Tibial artery (tissue), 4 donors: ENCODE results near the gene BTN2A1.
"Not testable (repeated sequence)": the region's sequence is repeated elsewhere in the genome, so short reads cannot be mapped to it uniquely, and the experiment has no call there.

Experiments
- DNase-seq, 2 donors: peaks; one replicate each; pipeline ENCODE4 v3.0.0-alpha.2; 2019
- H3K27ac ChIP-seq, 2 donors: fragments of 200-600 bp; sonication (generic) in 1 of 2; 1 replicate in 1 of 2; 2 replicates in 1 of 2; pipeline ENCODE4 v1.5.1; 2018 to 2019; ENCODE audit warnings: mild to moderate bottlenecking in 1 of 2
- H3K27me3 ChIP-seq, 2 donors: fragments of 200-600 bp; sonication (generic) in 1 of 2; one replicate each; pipeline versions ENCODE4 v1.5.1 to v1.6.0; 2016 to 2019
- H3K36me3 ChIP-seq, 3 donors: fragments of 200-600 bp; sonication (generic) in 2 of 3; one replicate each; pipeline ENCODE4 v1.5.1; 2016 to 2019; ENCODE audit warnings: mild to moderate bottlenecking in 2 of 3
- H3K4me1 ChIP-seq, 4 donors: fragments of 200-600 bp; sonication (generic) in 2 of 4; 1 replicate in 3 of 4; 2 replicates in 1 of 4; pipeline ENCODE4 v1.5.1; 2016 to 2019
- H3K4me3 ChIP-seq, 2 donors: fragments of 200-600 bp; sonication (generic) in 1 of 2; 1 replicate in 1 of 2; 2 replicates in 1 of 2; pipeline ENCODE4 v1.5.1; 2018 to 2019; ENCODE audit warnings: mild to moderate bottlenecking in 2 of 2
- H3K9me3 ChIP-seq, 3 donors: fragments of 200-600 bp; sonication (generic) in 1 of 3; one replicate each; pipeline ENCODE4 v1.5.1; 2016 to 2019
- intact Hi-C: fragments of 100-400 bp; cut with DNase I; formaldehyde crosslinking; loops from one replicate; pipeline ENCODE4 v1.15.0; 2023; ENCODE audit warnings: low total_unique reads
- TF ChIP-seq, protein P1 (sequence below), 2 experiments: fragments of 200-600 bp in 1 of 2; fragments of 450-650 bp in 1 of 2; IDR thresholded peaks; one replicate each; pipeline ENCODE4 v1.5.1; 2017 to 2019; ENCODE audit warnings: antibody characterized with exemption in 2 of 2, mild to moderate bottlenecking in 1 of 2, moderate library complexity in 1 of 2

BTN2A1 gene

DNA sequence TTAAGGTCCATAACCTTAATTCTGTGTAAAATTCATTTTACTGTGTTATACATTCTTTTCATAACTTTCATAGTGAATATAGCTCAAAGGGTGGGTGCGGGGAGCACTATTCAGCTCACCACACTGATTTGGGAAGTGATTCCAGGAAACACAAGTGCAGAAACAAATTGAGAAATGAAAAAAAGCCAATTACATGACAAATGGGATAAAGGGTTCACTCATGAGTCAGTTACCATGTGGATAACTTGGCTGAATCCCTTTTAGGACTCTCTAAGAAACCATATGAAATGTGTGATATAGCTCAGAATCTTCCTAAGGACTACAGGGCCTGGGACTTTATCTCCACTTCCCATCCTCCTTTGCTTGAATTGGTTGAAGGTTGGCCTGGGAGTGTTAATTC is 3.1 kb upstream of the BTN2A1 start:
- no peaks in the 10 kb centered on the region for H3K27me3 ChIP-seq
- H3K27ac ChIP-seq = no peak overlapping the region
- no peak for DNase-seq
- TF ChIP-seq, protein P1, sequence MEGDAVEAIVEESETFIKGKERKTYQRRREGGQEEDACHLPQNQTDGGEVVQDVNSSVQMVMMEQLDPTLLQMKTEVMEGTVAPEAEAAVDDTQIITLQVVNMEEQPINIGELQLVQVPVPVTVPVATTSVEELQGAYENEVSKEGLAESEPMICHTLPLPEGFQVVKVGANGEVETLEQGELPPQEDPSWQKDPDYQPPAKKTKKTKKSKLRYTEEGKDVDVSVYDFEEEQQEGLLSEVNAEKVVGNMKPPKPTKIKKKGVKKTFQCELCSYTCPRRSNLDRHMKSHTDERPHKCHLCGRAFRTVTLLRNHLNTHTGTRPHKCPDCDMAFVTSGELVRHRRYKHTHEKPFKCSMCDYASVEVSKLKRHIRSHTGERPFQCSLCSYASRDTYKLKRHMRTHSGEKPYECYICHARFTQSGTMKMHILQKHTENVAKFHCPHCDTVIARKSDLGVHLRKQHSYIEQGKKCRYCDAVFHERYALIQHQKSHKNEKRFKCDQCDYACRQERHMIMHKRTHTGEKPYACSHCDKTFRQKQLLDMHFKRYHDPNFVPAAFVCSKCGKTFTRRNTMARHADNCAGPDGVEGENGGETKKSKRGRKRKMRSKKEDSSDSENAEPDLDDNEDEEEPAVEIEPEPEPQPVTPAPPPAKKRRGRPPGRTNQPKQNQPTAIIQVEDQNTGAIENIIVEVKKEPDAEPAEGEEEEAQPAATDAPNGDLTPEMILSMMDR (IDR thresholded peaks at IDR 0.05) = no peak
- peaks cover 0 to 19% (median 3%) of the 10 kb centered on the region in 3 donors for H3K36me3 ChIP-seq
- peaks cover 0 to 21% (median 13%) of the 10 kb centered on the region in 4 donors for H3K4me1 ChIP-seq
- no peak overlapping the region for H3K4me3 ChIP-seq
- intact Hi-C loops = no loop called here
- no peaks in the 10 kb centered on the region for H3K9me3 ChIP-seq

DNA sequence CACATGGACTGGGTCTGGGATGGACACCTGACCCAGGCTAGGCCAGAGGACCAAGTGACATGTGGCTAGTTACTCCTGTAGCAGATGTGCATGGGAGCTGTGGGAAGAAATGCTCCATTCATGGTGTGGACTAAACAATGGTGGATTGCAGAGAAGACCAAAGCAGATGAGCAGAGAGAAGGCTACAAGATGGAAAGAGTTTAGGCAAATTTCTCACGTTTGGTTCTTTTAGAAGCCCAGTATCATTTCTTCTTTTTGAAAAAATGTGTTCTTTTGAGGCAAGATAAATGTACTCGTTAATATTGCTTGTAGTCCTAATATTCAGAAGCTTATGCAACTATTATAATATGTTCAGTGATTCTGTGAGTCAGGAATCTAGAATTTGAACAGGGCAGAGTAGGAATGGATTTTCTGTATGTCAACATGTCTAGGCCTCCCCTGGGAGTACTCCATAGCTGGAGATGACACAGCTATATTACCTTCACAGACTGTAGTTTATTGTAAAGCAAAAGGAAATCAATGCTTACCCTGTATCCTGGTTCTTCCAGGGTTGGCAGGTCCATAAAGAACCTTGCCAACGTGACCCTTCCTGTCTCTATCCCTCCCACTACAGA is 2.3 kb upstream of the BTN2A1 start:
- TF ChIP-seq, protein P1 (IDR thresholded peaks at IDR 0.05) = no peak
- Histone ChIP-seq H3K4me1 (peaks cover 0 to 29% (median 21%) of the 10 kb centered on the region in 4 donors), H3K4me3 (no peak overlapping the region), H3K9me3 (no peaks in the 10 kb centered on the region), H3K27ac (no peak overlapping the region), H3K36me3 (peaks cover 8 to 19% (median 9%) of the 10 kb centered on the region in 3 donors), H3K27me3 (no peaks in the 10 kb centered on the region)
- intact Hi-C loops = no loop called here
- no peak for DNase-seq

DNA sequence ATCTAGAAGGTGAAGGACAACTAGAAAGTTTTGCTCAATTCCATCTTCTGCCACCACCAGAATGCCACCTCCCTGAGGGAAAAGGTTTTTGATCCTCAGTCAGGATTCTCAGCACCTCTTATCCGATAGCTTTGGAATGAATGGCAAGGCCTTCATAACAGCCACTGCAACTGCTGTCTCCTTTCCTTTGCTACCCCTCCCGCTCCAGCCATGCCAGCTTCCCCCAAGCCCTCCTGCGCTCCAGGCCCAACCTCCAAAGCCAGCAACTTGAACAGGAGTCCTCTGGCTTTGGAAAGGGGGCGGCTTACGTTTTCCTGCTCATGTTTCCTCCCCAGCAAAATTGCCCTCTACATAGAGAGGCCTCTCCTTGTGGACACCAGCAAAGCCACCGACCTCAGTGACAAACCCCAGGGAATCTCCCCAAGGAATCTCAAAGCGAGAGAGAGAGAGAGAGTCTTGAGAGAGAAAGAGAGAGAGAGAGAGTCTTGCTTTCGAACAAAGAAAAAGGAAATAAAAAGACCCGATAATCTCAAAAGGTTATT is 420 bp upstream of the BTN2A1 start:
- TF ChIP-seq, protein P1 (IDR thresholded peaks at IDR 0.05) = no peak
- H3K36me3 ChIP-seq = peaks cover 13 to 15% (median 14%) of the 10 kb centered on the region in 3 donors
- no peaks in the 10 kb centered on the region for H3K27me3 ChIP-seq
- no peaks in the 10 kb centered on the region for H3K9me3 ChIP-seq
- H3K27ac ChIP-seq = peak overlapping the region; percentile 98 to 99
- intact Hi-C loops = no loop called here
- peak in 1 of 2 donors; percentile 70 for DNase-seq
- peaks cover 0 to 46% (median 39%) of the 10 kb centered on the region in 4 donors for H3K4me1 ChIP-seq
- peak overlapping the region; percentile 90 to 98 for H3K4me3 ChIP-seq

DNA sequence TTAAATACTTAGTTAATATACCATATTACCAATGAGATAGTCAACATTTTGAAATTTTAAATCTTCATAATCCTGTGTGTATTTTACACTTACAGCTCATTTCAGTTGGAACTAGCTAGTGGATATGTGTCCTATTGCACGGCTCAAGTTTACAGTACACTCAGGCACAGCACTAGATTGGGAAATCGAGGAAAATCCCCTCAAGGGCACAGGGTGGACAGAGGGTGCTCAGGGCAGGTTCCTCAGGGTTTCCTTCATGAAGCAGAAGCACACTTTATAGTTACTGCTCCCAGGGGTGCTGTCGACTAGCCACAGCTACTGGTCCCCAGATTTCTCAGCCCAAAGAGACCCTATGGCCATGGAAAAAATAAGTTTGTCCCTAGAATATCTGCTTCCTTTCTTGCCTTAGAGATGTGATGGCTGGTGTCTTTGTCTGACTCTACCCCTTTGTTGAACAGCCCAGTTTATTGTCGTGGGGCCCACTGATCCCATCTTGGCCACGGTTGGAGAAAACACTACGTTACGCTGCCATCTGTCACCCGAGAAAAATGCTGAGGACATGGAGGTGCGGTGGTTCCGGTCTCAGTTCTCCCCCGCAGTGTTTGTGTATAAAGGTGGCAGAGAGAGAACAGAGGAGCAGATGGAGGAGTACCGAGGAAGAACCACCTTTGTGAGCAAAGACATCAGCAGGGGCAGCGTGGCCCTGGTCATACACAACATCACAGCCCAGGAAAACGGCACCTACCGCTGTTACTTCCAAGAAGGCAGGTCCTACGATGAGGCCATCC is 1.5 kb downstream of the BTN2A1 start:
- Histone ChIP-seq H3K9me3 (no peaks in the 10 kb centered on the region), H3K36me3 (peaks cover 30 to 33% (median 32%) of the 10 kb centered on the region in 3 donors), H3K27ac (peak overlapping the region in 1 of 2 donors; percentile 17), H3K4me1 (peaks cover 0 to 50% (median 46%) of the 10 kb centered on the region in 4 donors), H3K27me3 (no peaks in the 10 kb centered on the region), H3K4me3 (peak overlapping the region; percentile 90 to 98)
- DNase-seq = no peak
- TF ChIP-seq, protein P1 (IDR thresholded peaks at IDR 0.05) = no peak
- intact Hi-C loops = no loop called here

DNA sequence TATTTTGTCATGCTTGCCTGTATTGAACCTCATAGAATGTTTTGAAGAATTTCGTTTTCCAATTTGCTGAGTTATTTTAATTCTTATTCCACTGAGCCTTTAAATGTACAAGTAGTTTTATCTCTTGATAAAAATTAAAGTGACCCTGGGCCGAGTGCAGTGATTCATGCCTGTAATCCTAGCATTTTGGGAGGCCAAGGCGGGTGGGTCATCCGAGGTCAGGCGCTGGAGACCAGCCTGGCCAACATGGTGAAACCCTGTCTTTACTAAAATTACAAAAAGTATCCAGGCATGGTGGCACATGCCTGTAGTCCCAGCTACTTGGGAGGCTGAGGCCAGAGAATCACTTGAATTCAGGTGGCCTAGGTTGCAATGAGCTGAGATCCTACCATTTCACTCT is 3.6 kb downstream of the BTN2A1 start:
- intact Hi-C loops, H3K27ac ChIP-seq, H3K9me3 ChIP-seq, DNase-seq, H3K27me3 ChIP-seq: not testable (repeated sequence)
- Histone ChIP-seq H3K4me3 (peak overlapping the region in 1 of 2 donors; percentile 90), H3K36me3 (peaks cover 52 to 54% (median 53%) of the 10 kb centered on the region in 3 donors), H3K4me1 (peaks cover 0 to 50% (median 46%) of the 10 kb centered on the region in 4 donors)

DNA sequence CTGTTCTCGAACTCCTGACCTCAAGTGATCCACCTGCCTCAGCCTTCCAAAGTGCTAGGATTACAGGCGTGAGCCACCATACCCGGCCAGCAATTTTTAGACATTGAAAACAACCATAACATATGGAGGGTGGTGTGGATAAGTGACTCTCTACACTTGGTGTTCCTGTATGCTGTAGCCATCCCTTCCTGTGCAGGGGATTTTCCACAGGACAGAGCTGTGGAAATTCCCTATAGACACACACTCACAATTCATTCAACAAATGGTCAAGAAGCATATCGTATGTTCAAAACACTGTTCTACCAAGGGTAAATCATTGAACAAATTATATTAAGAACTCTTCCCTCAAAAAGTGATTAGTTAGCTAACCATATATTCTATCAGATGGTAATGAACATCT is 6.3 kb downstream of the BTN2A1 start:
- intact Hi-C loops = no loop called here
- H3K4me1 ChIP-seq = peaks cover 0 to 41% (median 36%) of the 10 kb centered on the region in 4 donors
- H3K36me3 ChIP-seq = peaks cover 78 to 81% (median 80%) of the 10 kb centered on the region in 3 donors
- no peak overlapping the region for H3K4me3 ChIP-seq
- H3K27me3 ChIP-seq = no peaks in the 10 kb centered on the region
- no peak overlapping the region for H3K27ac ChIP-seq
- TF ChIP-seq, protein P1 (IDR thresholded peaks at IDR 0.05) = no peak
- DNase-seq = no peak
- H3K9me3 ChIP-seq = no peaks in the 10 kb centered on the region
